ENCODE data around the gene UBQLNL.

DNA sequence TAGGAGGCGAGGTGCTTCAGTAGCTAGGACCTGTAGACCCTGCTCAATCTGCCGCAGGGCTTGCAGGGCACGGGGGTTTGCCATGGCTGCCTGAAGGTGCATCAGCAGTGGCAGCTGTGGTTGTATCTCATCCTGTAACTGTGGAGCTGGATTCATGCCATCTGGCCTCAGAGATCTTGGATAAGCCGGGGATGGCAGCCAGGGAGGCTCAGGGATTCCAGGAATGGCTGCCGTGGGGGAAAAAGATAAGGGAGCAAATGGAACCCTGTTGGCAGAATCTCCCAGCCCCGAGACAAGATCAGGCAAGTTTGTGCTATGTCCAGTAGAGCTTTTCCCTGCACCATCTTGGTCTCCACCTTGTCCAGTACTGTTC, 8.6 kb downstream of the UBQLNL start:
- TF ChIP-seq CTCF (IDR thresholded peaks at IDR 0.05) (no peak), POLR2A (IDR thresholded peaks at IDR 0.05) (no peak), EP300 (IDR thresholded peaks at IDR 0.05) (no peak)
